ENCODE measurements around the gene SAPCD2. TPM values are rescaled to one million over a fixed set of nuclear protein-coding genes. Genes with fewer than 3 reads are reported as not detected.
"Not testable (repeated sequence)": the region's sequence is repeated elsewhere in the genome, so short reads cannot be mapped to it uniquely, and the experiment has no call there.

The SAPCD2 gene
- total RNA-seq (under 1 TPM in 5 of 7 donors, not detected in 2; 0.24 to 0.62 (median 0.37) TPM), polyA plus RNA-seq (under 1 TPM; 0.10 to 0.15 TPM)
- long read RNA-seq, donor 1, partial matches to known transcripts = 0 of 1 reads
- long read RNA-seq, donor 1, other reads (novel, unspliced or antisense) = 1 of 1 reads
- long read RNA-seq, donor 2 = 0 reads
- long read RNA-seq, donor 3, partial matches to known transcripts = 0 of 1 reads
- long read RNA-seq, donor 3, other reads (novel, unspliced or antisense) = 1 of 1 reads

DNA sequence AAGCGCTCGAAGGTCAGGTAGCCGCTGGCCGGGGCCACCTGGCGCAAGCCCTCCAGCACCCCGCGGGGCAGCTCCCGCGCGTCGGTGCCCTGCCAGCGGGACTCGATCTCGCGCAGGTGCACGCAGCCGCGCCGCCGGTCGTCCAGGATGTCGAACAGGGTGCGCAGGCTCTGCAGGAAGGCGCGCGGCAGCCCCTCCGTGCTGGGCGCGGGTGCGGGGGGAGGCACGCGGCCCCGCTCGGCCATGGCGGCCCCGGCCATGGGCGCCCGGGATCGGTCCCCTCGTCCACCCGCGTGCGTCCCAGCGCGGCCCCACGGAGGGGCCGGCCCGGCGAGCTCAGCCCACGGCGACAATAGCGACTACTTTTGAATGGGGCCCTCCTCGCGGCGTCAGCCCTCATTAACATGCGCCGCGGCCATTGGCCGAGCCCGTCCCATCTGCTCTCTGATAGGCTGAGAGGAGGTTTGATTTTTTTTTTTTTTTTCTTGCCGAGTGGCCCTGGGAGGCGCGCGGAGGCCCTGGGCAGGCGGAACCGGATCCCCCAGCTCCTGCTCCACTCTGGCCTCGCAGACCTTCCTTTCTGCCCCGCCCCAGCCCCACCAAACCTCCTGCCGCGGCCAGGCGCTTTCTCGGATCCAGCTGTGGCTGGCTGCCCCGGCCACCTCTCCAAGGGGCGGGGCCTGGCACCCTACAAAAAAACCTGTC, at the start of gene SAPCD2:
SAPCD2 (minus strand) TSS at position 357 of the 705 bp plus-strand sequence; CDS start at position 260, 97 bp downstream.
- H3K27ac ChIP-seq = no peak within 1 kb of the TSS
- 0 to 1% (median 0%) methylated on average over 38 to 74 of the region's 74 CpGs for WGBS, 3 donors
- intact Hi-C loops (cut with DNase I) = no loop called here
- no peaks in the 10 kb centered on the region for H3K9me3 ChIP-seq
- no peak for TF ChIP-seq EP300 (IDR thresholded peaks at IDR 0.05)
- TF ChIP-seq POLR2A (IDR thresholded peaks at IDR 0.05) = no peak
- TF ChIP-seq CTCF (IDR thresholded peaks at IDR 0.05) = no peak
- H3K27me3 ChIP-seq = peaks cover 4% of the 10 kb centered on the region
- DNase-seq = peak in 4 of 5 donors; percentile 55 to 76 (median 62)
- H3K4me3 ChIP-seq = peak within 1 kb of the TSS; percentile 8
- H3K36me3 ChIP-seq = no peaks in the 10 kb centered on the region
- no peaks in the 10 kb centered on the region for H3K4me1 ChIP-seq (ENCODE audit: insufficient read depth)

- not testable (repeated sequence) for H3K9me3 ChIP-seq; H3K27me3 ChIP-seq; H3K4me3 ChIP-seq; H3K27ac ChIP-seq; H3K36me3 ChIP-seq; H3K4me1 ChIP-seq (ENCODE audit: insufficient read depth); DNase-seq
- WGBS, 3 donors = 87 to 91% (median 88%) methylated on average over 12 of the region's 12 CpGs
- intact Hi-C loops (cut with DNase I) = loop anchor here in 3 of 4 donors (5.0 to 10.0 kb wide), 2 partner anchors 109 to 117 kb away; partner anchors contain the start of genes CYSRT1 (in 2 of the 3), RNF224 (in 2 of the 3) and SLC34A3 (in 1 of the 3)
Measured at GRCh38 chr9:137118092-137118603, 47.8 kb upstream of the SAPCD2 start.

- WGBS, 3 donors = 52 to 64% (median 54%) methylated on average over 15 of the region's 15 CpGs
- Histone ChIP-seq H3K27ac (no peak overlapping the region), H3K9me3 (no peaks in the 10 kb centered on the region), H3K36me3 (no peaks in the 10 kb centered on the region), H3K4me3 (no peak overlapping the region), H3K4me1 (ENCODE audit: insufficient read depth) (peaks cover 4% of the 10 kb centered on the region), H3K27me3 (no peaks in the 10 kb centered on the region)
- intact Hi-C loops (cut with DNase I) = loop anchor here in 3 of 4 donors (5.0 to 10.0 kb wide), 2 partner anchors 110 to 118 kb away; partner anchors contain the start of genes CYSRT1 (in 2 of the 3), RNF224 (in 2 of the 3) and SLC34A3 (in 1 of the 3)
- TF ChIP-seq EP300 (IDR thresholded peaks at IDR 0.05) (no peak), CTCF (IDR thresholded peaks at IDR 0.05) (no peak), POLR2A (IDR thresholded peaks at IDR 0.05) (no peak)
- DNase-seq = no peak
Measured at GRCh38 chr9:137117269-137117731, 46.9 kb upstream of the SAPCD2 start.

GRCh38 chr9:137116728-137117127, 46.4 kb upstream of the SAPCD2 start:
- no peaks in the 10 kb centered on the region for H3K9me3 ChIP-seq
- DNase-seq = no peak
- no peaks in the 10 kb centered on the region for H3K36me3 ChIP-seq
- peaks cover 4% of the 10 kb centered on the region for H3K4me1 ChIP-seq (ENCODE audit: insufficient read depth)
- no peak overlapping the region for H3K27ac ChIP-seq
- intact Hi-C loops (cut with DNase I) = loop anchor here in 3 of 4 donors (5.0 to 10.0 kb wide), 2 partner anchors 111 to 118 kb away; partner anchors contain the start of genes CYSRT1 (in 2 of the 3), RNF224 (in 2 of the 3) and SLC34A3 (in 1 of the 3)
- TF ChIP-seq CTCF (IDR thresholded peaks at IDR 0.05) (no peak), POLR2A (IDR thresholded peaks at IDR 0.05) (no peak), EP300 (IDR thresholded peaks at IDR 0.05) (no peak)
- H3K27me3 ChIP-seq = no peaks in the 10 kb centered on the region
- no peak overlapping the region for H3K4me3 ChIP-seq
- WGBS, 3 donors = 9 to 17% (median 10%) methylated on average over 17 of the region's 17 CpGs

Data from ovary (tissue), 10 donors.